GM12872 (cell line): ENCODE data around the gene TMEM63B.
A peak's percentile ranks its signal among the peaks of the same experiment; 100 is the strongest.

Experiments
- TF ChIP-seq, protein P1 (sequence below): IDR thresholded peaks from 3 replicates; pipeline ENCODE4 v1.5.1; 2011; ENCODE audit warnings: low read depth, mild to moderate bottlenecking, low read length, moderate library complexity; ENCODE audit not compliant: insufficient read depth

Gene TMEM63B

GRCh38 chr6:44127186-44128019 is at the start of gene TMEM63B, which contains the start of gene MRPL14:
TSS of gene TMEM63B (plus strand) at chr6:44127554. CDS start at chr6:44134585, 7,031 bp downstream.
TSS of gene MRPL14 (minus strand) at chr6:44127452. CDS start at chr6:44116611, 10,841 bp downstream.
- TF ChIP-seq, protein P1, sequence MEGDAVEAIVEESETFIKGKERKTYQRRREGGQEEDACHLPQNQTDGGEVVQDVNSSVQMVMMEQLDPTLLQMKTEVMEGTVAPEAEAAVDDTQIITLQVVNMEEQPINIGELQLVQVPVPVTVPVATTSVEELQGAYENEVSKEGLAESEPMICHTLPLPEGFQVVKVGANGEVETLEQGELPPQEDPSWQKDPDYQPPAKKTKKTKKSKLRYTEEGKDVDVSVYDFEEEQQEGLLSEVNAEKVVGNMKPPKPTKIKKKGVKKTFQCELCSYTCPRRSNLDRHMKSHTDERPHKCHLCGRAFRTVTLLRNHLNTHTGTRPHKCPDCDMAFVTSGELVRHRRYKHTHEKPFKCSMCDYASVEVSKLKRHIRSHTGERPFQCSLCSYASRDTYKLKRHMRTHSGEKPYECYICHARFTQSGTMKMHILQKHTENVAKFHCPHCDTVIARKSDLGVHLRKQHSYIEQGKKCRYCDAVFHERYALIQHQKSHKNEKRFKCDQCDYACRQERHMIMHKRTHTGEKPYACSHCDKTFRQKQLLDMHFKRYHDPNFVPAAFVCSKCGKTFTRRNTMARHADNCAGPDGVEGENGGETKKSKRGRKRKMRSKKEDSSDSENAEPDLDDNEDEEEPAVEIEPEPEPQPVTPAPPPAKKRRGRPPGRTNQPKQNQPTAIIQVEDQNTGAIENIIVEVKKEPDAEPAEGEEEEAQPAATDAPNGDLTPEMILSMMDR = no peak

GRCh38 chr6:44078219-44078826 is 49.0 kb upstream of the TMEM63B start:
- TF ChIP-seq, protein P1 = no peak

- TF ChIP-seq, protein P1 = peak; percentile 93
Measured at GRCh38 chr6:44078827-44079671, 48.3 kb upstream of the TMEM63B start.

DNA sequence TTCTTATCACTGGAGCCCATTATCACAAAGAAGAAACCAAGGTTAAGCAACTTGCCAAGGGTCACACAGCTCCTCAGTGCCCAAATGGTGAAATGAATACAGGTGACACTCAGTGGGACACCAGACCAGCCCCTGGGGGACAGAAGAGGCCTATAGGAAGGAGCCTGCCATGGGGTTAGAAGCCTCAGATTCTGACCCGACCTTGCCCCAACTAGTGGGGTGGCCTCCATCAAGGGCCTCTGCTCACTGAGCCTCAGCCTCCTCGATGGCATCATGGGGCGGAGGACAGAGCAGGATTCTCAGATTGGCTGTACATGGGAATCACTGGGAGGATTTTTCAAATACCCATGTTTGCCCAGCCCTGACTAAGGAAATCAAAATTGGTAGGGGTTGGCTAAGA is 47.7 kb upstream of the TMEM63B start:
- TF ChIP-seq, protein P1 = no peak

DNA sequence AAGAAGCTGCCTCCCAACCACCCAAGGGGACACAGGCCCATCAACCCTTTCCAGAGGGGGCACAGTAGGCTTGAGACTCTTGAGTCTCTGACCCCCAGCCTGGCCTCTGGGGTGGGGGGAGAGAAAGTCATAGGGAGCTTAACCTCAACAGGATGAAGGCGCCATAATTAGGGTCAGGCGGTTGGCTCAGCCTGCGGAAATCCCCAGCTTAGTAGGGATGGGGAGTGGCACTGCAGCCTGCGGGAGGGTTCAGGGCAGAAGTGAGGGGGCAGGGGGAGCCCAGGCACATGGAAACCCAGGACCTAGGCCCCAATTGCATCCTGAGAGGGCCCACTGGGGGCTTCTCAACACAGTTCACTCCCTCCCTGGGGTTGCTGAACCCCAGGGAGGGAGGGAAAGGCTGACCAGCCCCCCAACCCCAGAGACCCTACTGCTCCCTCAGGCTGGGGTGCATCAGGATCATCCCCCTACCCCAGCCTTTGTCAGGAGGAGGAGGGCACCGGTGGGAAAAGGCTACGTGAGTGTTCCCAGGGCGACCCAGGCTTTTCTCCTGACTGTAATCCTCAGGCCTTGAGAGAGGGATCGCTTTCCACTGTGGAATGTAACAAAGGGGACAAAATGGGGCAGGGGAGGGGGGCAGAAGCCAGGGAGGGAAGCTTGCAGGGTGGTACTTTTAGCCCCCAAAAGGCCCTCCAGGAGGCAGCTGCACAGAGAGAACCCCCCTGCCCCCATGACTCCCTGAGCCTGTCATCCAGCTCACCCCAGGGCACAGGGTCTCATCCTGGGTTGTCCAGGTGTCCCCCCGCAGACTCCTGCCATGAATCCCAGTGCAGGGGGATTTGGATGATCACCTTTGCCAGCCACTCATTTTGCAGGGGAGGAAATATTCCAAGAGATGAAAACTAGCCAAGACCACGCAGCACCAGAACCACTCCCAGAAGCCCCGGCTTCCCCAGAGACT is 46.5 kb upstream of the TMEM63B start:
- TF ChIP-seq, protein P1 = no peak

- TF ChIP-seq, protein P1 = no peak
Measured at GRCh38 chr6:44081753-44082152, 45.6 kb upstream of the TMEM63B start.
